Measurements from ENCODE around the gene BTN2A1.
"Not testable (repeated sequence)": the region's sequence is repeated elsewhere in the genome, so short reads cannot be mapped to it uniquely, and the experiment has no call there.

The BTN2A1 gene

DNA sequence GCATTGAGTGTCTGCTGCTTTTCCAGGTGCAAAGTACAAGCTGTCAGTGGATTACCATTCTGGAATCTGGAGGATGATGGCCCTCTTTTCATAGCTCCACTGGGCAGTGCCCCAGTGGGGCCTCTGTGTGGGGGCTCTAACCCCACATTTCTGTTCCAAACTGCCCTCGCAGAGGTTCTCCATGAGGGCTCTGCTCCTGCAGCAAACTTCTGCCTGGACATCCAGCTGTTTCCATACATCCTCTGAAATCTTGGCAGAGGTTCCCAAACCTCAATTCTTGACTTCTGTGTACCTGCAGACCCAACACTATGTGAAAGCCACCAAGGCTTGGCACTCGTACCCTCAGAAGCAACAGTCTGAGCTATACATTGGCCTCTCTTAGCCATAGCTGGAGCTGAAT, 39.7 kb upstream of the BTN2A1 start:
- H3K4me1 ChIP-seq (ENCODE audit: control insufficient read depth, insufficient read depth, low read length, poor library complexity, severe bottlenecking); DNase-seq; H3K9me3 ChIP-seq (ENCODE audit: control insufficient read depth, low read length); H3K27ac ChIP-seq (ENCODE audit: insufficient read depth, low read length, poor library complexity, severe bottlenecking); H3K4me3 ChIP-seq (ENCODE audit: insufficient read depth, low read depth, low read length, poor library complexity, severe bottlenecking); H3K27me3 ChIP-seq (replicated peaks; ENCODE audit: control insufficient read depth, insufficient read depth, low read length, poor library complexity, severe bottlenecking): not testable (repeated sequence)
- H3K36me3 ChIP-seq (ENCODE audit: control insufficient read depth, insufficient read depth, low read length): peaks cover 12% of the 10 kb centered on the region

- H3K27ac ChIP-seq (ENCODE audit: insufficient read depth, low read length, poor library complexity, severe bottlenecking); H3K36me3 ChIP-seq (ENCODE audit: control insufficient read depth, insufficient read depth, low read length); H3K9me3 ChIP-seq (ENCODE audit: control insufficient read depth, low read length); H3K4me3 ChIP-seq (ENCODE audit: insufficient read depth, low read depth, low read length, poor library complexity, severe bottlenecking); DNase-seq; H3K27me3 ChIP-seq (replicated peaks; ENCODE audit: control insufficient read depth, insufficient read depth, low read length, poor library complexity, severe bottlenecking); H3K4me1 ChIP-seq (ENCODE audit: control insufficient read depth, insufficient read depth, low read length, poor library complexity, severe bottlenecking): not testable (repeated sequence)
Observed at GRCh38 chr6:26418795-26419194, 39.0 kb upstream of the BTN2A1 start.

DNA sequence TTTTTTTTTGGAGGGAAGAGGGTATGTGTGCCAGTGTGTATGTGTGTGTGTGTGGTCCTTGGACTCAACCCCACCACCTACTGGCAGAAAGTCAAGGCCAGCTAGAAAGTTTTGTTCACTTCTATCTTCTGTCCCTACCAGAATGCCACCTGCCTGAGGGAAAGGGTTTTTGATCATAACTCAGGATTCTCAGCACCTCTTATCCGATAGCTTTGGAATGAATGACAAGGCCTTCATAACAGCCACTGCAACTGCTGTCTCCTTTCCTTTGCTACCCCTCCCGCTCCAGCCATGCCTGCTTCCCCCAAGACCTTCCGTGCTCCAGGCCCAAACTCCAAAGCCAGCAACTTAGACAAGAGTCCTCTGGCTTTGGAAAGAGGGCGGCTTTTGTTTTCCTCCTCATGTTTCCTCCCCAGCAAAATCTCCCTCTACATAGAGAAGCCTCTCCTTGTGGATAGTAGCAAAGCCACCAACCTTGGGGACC, 37.0 kb upstream of the BTN2A1 start:
- H3K27ac ChIP-seq (ENCODE audit: insufficient read depth, low read length, poor library complexity, severe bottlenecking): peak overlapping the region; percentile 75
- DNase-seq: peak in 1 of 3 donors; percentile 2
- peaks cover 6% of the 10 kb centered on the region for H3K4me1 ChIP-seq (ENCODE audit: control insufficient read depth, insufficient read depth, low read length, poor library complexity, severe bottlenecking)
- no peaks in the 10 kb centered on the region for H3K36me3 ChIP-seq (ENCODE audit: control insufficient read depth, insufficient read depth, low read length)
- H3K27me3 ChIP-seq (replicated peaks; ENCODE audit: control insufficient read depth, insufficient read depth, low read length, poor library complexity, severe bottlenecking): no peaks in the 10 kb centered on the region
- H3K4me3 ChIP-seq (ENCODE audit: insufficient read depth, low read depth, low read length, poor library complexity, severe bottlenecking): peak overlapping the region; percentile 90
- peaks cover 3% of the 10 kb centered on the region for H3K9me3 ChIP-seq (ENCODE audit: control insufficient read depth, low read length)

GRCh38 chr6:26421259-26422144, 36.3 kb upstream of the BTN2A1 start:
- H3K36me3 ChIP-seq (ENCODE audit: control insufficient read depth, insufficient read depth, low read length): no peaks in the 10 kb centered on the region
- H3K9me3 ChIP-seq (ENCODE audit: control insufficient read depth, low read length): peaks cover 3% of the 10 kb centered on the region
- peaks cover 6% of the 10 kb centered on the region for H3K4me1 ChIP-seq (ENCODE audit: control insufficient read depth, insufficient read depth, low read length, poor library complexity, severe bottlenecking)
- H3K27me3 ChIP-seq (replicated peaks; ENCODE audit: control insufficient read depth, insufficient read depth, low read length, poor library complexity, severe bottlenecking): no peaks in the 10 kb centered on the region
- H3K4me3 ChIP-seq (ENCODE audit: insufficient read depth, low read depth, low read length, poor library complexity, severe bottlenecking): peak overlapping the region; percentile 90
- peak; percentile 15 to 45 (median 22) for DNase-seq
- peak overlapping the region; percentile 75 for H3K27ac ChIP-seq (ENCODE audit: insufficient read depth, low read length, poor library complexity, severe bottlenecking)

DNA sequence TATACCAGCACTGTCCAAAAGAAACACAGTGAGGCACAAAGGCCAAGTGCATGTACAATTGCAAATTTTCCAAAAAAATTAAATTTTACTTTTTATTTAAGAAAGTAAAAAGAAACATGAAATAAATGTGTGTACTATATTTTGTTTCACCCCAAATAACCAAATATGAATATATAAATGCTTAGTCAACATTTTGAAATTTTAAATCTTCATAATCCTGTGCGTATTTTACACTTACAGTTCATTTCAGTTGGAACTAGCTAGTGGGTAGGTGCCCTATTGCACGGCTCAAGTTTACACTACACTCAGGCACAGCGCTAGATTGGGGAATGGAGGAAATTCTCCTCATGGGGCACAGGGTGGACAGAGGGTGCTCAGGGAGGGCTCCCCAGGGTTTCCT, 35.4 kb upstream of the BTN2A1 start:
- Histone ChIP-seq H3K9me3 (ENCODE audit: control insufficient read depth, low read length) (no peaks in the 10 kb centered on the region), H3K4me3 (ENCODE audit: insufficient read depth, low read depth, low read length, poor library complexity, severe bottlenecking) (no peak overlapping the region), H3K27ac (ENCODE audit: insufficient read depth, low read length, poor library complexity, severe bottlenecking) (no peak overlapping the region), H3K27me3 (replicated peaks; ENCODE audit: control insufficient read depth, insufficient read depth, low read length, poor library complexity, severe bottlenecking) (no peaks in the 10 kb centered on the region), H3K4me1 (ENCODE audit: control insufficient read depth, insufficient read depth, low read length, poor library complexity, severe bottlenecking) (peaks cover 6% of the 10 kb centered on the region), H3K36me3 (ENCODE audit: control insufficient read depth, insufficient read depth, low read length) (no peaks in the 10 kb centered on the region)
- DNase-seq: no peak

- Histone ChIP-seq H3K27ac (ENCODE audit: insufficient read depth, low read length, poor library complexity, severe bottlenecking) (no peak overlapping the region), H3K9me3 (ENCODE audit: control insufficient read depth, low read length) (no peaks in the 10 kb centered on the region), H3K36me3 (ENCODE audit: control insufficient read depth, insufficient read depth, low read length) (no peaks in the 10 kb centered on the region), H3K4me1 (ENCODE audit: control insufficient read depth, insufficient read depth, low read length, poor library complexity, severe bottlenecking) (no peaks in the 10 kb centered on the region), H3K4me3 (ENCODE audit: insufficient read depth, low read depth, low read length, poor library complexity, severe bottlenecking) (no peak overlapping the region), H3K27me3 (replicated peaks; ENCODE audit: control insufficient read depth, insufficient read depth, low read length, poor library complexity, severe bottlenecking) (no peaks in the 10 kb centered on the region)
- no peak for DNase-seq
Observed at GRCh38 chr6:26426691-26427450, 30.9 kb upstream of the BTN2A1 start.

DNA sequence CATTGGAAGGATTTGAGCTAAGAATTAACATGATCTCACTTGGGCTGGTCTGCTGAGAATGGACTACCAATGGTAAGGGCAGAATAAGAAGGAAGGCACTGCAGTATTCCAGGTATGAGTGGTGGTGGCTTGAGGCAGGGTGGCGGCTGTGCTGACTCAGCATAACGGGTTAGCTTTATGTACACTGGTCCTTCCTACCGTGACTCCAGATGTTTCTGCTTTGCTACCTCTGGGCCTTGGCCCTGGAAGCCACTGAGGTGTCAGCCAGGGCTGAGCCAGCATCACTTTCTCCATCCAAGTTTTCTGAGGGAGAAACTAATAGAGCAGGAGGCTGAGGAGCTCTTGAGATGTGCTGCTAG, 30.3 kb upstream of the BTN2A1 start:
- Histone ChIP-seq H3K27ac (ENCODE audit: insufficient read depth, low read length, poor library complexity, severe bottlenecking) (no peak overlapping the region), H3K36me3 (ENCODE audit: control insufficient read depth, insufficient read depth, low read length) (no peaks in the 10 kb centered on the region), H3K4me1 (ENCODE audit: control insufficient read depth, insufficient read depth, low read length, poor library complexity, severe bottlenecking) (no peaks in the 10 kb centered on the region), H3K27me3 (replicated peaks; ENCODE audit: control insufficient read depth, insufficient read depth, low read length, poor library complexity, severe bottlenecking) (no peaks in the 10 kb centered on the region), H3K4me3 (ENCODE audit: insufficient read depth, low read depth, low read length, poor library complexity, severe bottlenecking) (no peak overlapping the region), H3K9me3 (ENCODE audit: control insufficient read depth, low read length) (no peaks in the 10 kb centered on the region)
- DNase-seq: no peak

- Histone ChIP-seq H3K4me3 (ENCODE audit: insufficient read depth, low read depth, low read length, poor library complexity, severe bottlenecking) (no peak overlapping the region), H3K27ac (ENCODE audit: insufficient read depth, low read length, poor library complexity, severe bottlenecking) (no peak overlapping the region), H3K36me3 (ENCODE audit: control insufficient read depth, insufficient read depth, low read length) (no peaks in the 10 kb centered on the region), H3K4me1 (ENCODE audit: control insufficient read depth, insufficient read depth, low read length, poor library complexity, severe bottlenecking) (no peaks in the 10 kb centered on the region), H3K27me3 (replicated peaks; ENCODE audit: control insufficient read depth, insufficient read depth, low read length, poor library complexity, severe bottlenecking) (no peaks in the 10 kb centered on the region), H3K9me3 (ENCODE audit: control insufficient read depth, low read length) (no peaks in the 10 kb centered on the region)
- no peak for DNase-seq
Observed at GRCh38 chr6:26428206-26428605, 29.5 kb upstream of the BTN2A1 start.

DNA sequence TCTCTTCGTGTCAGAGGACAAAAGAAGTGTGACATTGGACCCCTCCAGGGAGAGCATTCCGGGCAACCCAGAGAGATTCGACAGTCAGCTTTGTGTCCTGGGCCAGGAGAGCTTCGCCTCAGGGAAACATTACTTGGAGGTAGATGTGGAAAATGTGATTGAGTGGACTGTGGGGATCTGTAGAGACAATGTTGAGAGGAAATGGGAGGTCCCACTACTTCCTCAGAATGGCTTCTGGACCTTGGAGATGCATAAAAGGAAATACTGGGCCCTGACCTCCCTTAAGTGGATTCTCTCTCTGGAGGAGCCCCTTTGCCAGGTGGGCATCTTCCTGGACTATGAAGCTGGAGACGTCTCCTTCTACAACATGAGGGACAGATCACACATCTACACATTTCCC, 27.0 kb upstream of the BTN2A1 start:
- no peak overlapping the region for H3K27ac ChIP-seq (ENCODE audit: insufficient read depth, low read length, poor library complexity, severe bottlenecking)
- H3K27me3 ChIP-seq (replicated peaks; ENCODE audit: control insufficient read depth, insufficient read depth, low read length, poor library complexity, severe bottlenecking): no peaks in the 10 kb centered on the region
- DNase-seq: no peak
- no peak overlapping the region for H3K4me3 ChIP-seq (ENCODE audit: insufficient read depth, low read depth, low read length, poor library complexity, severe bottlenecking)
- no peaks in the 10 kb centered on the region for H3K36me3 ChIP-seq (ENCODE audit: control insufficient read depth, insufficient read depth, low read length)
- no peaks in the 10 kb centered on the region for H3K9me3 ChIP-seq (ENCODE audit: control insufficient read depth, low read length)
- H3K4me1 ChIP-seq (ENCODE audit: control insufficient read depth, insufficient read depth, low read length, poor library complexity, severe bottlenecking): no peaks in the 10 kb centered on the region
